Inflammatory macrophage treated with lipopolysaccharide for 4 hours (primary cell): Measurements from ENCODE around the gene LINC00305.

ENCODE experiments used
- DNase-seq: peaks from one replicate; pipeline ENCODE4 v3.0.0-alpha.2; 2020

The LINC00305 gene

GRCh38 chr18:64148988-64149387 lies at the start of gene LINC00305:
LINC00305 (minus strand) TSS chr18:64149088.
- no peak for DNase-seq

- DNase-seq = no peak
Observed at GRCh38 chr18:64191069-64191468, 42.2 kb upstream of the LINC00305 start.

GRCh38 chr18:64185987-64186386 lies 37.1 kb upstream of the LINC00305 start:
- DNase-seq = no peak

GRCh38 chr18:64183665-64184064 lies 34.8 kb upstream of the LINC00305 start:
- DNase-seq = no peak

- DNase-seq = no peak
Observed at GRCh38 chr18:64180617-64181016, 31.7 kb upstream of the LINC00305 start.

GRCh38 chr18:64180171-64180570 lies 31.3 kb upstream of the LINC00305 start:
- no peak for DNase-seq

GRCh38 chr18:64179556-64180080 lies 30.7 kb upstream of the LINC00305 start:
- no peak for DNase-seq

GRCh38 chr18:64178860-64179259 lies 30.0 kb upstream of the LINC00305 start:
- no peak for DNase-seq

- no peak for DNase-seq
Observed at GRCh38 chr18:64175432-64175831, 26.5 kb upstream of the LINC00305 start.

- no peak for DNase-seq
Observed at GRCh38 chr18:64171576-64171975, 22.7 kb upstream of the LINC00305 start.

GRCh38 chr18:64167408-64167925 lies 18.6 kb upstream of the LINC00305 start:
- no peak for DNase-seq

GRCh38 chr18:64165906-64166305 lies 17.0 kb upstream of the LINC00305 start:
- DNase-seq = no peak

GRCh38 chr18:64164883-64165282 lies 16.0 kb upstream of the LINC00305 start:
- no peak for DNase-seq

- no peak for DNase-seq
Observed at GRCh38 chr18:64149916-64150438, 1.1 kb upstream of the LINC00305 start.

GRCh38 chr18:64142904-64143303 lies 6.0 kb downstream of the LINC00305 start:
- DNase-seq = no peak

GRCh38 chr18:64137914-64138313 lies 11.0 kb downstream of the LINC00305 start:
- no peak for DNase-seq

- no peak for DNase-seq
Observed at GRCh38 chr18:64134044-64134747, 14.7 kb downstream of the LINC00305 start.

GRCh38 chr18:64132871-64133270 lies 16.0 kb downstream of the LINC00305 start:
- DNase-seq = no peak

- no peak for DNase-seq
Observed at GRCh38 chr18:64131314-64131713, 17.6 kb downstream of the LINC00305 start.

GRCh38 chr18:64127172-64127571 lies 21.7 kb downstream of the LINC00305 start:
- DNase-seq = no peak

- no peak for DNase-seq
Observed at GRCh38 chr18:64119916-64120315, 29.0 kb downstream of the LINC00305 start.

GRCh38 chr18:64118406-64118805 lies 30.5 kb downstream of the LINC00305 start:
- DNase-seq = no peak

GRCh38 chr18:64116571-64117175 lies 32.2 kb downstream of the LINC00305 start:
- DNase-seq = no peak

GRCh38 chr18:64115881-64116280 lies 33.0 kb downstream of the LINC00305 start:
- no peak for DNase-seq
